OCI-M1 (cell line): Measurements from ENCODE around the gene NLK.
A peak's percentile ranks its signal among the peaks of the same experiment; 100 is the strongest.
"Not testable (repeated sequence)": the region's sequence is repeated elsewhere in the genome, so short reads cannot be mapped to it uniquely, and the experiment has no call there.

Source experiments
- DNase-seq: peaks from one replicate; lab custom pipeline; 2025; lab: John Stamatoyannopoulos, UW

NLK gene

GRCh38 chr17:28042657-28042720, at the start of gene NLK:
Gene NLK, plus strand, starts transcription at chr17:28042677. Its CDS starts 197 bp downstream, at chr17:28042874.
- no peak for DNase-seq

DNA sequence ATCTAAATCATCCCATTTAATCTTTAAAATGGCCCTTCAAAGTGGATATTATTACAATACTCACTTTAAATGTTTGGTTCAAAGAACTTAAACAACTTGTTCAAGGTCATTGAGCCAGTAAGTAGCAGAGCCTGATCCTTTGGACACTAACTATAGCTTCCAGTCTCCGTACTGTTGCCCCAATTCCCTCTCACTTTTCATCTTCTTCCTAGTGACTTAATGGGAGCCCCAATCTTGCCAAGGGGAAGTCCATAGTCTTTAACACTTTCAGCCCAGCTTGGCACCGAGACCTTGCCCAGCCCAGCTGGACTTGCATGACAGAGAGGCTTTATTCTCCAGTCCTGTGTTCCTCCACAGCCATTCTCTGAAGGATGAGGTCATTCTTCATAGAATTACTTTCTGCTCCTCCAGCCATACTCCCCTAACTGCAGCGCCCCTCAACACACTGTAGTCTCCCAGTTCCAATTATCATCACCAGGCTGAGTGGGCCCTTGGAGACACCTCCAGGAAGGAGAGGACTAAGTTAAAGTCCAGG, 49.2 kb upstream of the NLK start:
- no peak for DNase-seq

DNA sequence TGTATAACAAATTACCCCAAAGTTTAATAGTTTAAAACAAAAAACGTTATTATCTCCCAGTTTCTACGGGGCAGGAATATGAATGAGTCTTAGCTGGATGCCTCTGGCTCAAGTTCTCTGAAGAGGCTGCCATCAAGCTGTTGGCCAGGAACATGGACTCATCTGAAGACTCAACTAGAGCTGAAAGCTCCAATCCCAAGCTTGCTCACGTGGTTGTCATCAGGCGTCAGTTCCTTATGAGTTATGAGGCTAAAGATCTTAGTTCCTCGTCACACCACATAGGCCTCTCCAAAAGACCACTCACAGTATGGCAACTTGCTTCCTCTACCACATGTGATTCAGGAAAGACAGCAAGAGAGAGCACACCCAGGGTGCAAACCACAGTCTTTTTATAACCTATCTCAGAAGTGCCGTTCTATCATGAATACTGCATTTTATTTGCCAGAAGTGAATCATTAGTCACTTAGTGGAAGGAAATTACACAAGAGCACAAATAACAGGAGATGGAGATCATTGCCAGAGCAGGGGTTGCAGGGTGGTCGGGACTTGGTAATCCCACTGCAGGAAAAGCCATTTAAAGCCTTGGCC, 48.7 kb upstream of the NLK start:
- DNase-seq = no peak

DNA sequence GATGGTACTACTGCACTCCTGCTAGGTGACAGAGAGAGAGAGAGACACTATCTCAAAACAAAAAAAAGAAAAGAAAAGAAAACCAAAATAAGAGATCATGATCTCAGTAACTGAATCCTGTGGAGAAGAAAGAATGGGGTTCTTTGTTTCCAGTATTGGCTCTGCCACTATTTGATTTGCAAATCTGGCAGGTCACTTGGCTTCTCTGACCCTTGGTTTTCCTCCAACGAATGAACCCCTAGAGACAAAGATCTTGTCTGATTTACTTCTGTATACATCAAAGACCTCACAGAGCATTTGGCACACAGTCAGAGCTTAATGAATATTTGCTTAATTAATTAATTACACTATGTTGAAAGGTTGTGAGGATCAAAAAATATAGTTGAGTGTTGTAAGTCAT, 47.9 kb upstream of the NLK start:
- no peak for DNase-seq

GRCh38 chr17:27995554-27995953, 46.9 kb upstream of the NLK start:
- no peak for DNase-seq

GRCh38 chr17:27996202-27997043, 46.1 kb upstream of the NLK start:
- DNase-seq = no peak

DNA sequence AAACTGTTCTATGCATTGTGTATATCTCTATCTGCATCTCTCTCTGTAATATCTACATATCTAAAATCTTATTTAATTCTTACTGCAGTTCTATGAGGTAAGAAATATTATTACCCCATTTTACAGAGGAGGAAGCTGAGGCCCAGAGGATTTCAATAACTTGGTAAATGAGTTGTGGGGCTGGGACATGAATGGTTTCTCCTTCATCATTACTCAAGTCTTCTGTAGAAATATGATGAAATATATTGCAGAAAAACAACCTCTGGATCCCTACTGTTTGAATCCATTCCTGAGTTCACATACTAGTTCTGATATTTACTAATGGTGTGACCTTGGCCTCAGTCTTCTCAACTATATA, 45.5 kb upstream of the NLK start:
- no peak for DNase-seq

DNA sequence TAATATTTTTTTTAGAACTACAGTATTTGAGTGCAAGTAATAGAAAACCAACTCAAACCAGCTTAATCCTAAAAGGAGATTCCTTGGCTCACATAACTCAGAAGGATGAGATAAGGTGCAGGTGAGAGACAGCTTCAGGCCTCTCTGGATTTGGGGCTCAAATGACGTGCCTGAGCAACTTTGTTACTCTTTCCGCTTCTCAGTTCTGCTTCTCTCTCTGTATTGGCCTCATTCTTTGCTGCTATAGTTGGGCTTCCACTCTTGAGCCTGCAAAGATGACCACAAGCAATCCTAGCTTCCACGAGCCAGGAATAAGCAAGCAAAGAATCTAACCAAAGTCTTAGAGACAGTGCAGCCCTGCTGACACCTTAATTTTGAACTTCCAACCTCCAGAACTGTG, 45.0 kb upstream of the NLK start:
- no peak for DNase-seq

DNA sequence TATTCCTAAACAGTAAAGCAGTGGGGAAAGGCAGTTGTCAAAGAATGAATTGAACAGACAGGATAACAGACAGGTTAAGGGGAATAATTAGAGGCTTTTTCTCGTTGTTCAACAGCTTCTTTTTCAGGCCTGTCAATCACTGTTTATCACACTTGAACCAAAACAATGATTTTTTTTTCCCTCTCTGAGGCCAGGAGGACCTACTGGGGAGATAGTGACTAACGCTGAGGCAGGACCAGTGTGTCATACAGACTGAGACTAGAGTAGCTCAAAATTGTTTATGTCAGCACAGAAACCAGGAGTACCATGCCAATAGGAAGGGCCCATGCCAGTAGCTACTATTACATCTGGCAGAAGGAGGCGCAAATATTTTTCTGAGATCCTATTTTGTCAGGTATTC, 41.3 kb upstream of the NLK start:
- peak; percentile 36 for DNase-seq

DNA sequence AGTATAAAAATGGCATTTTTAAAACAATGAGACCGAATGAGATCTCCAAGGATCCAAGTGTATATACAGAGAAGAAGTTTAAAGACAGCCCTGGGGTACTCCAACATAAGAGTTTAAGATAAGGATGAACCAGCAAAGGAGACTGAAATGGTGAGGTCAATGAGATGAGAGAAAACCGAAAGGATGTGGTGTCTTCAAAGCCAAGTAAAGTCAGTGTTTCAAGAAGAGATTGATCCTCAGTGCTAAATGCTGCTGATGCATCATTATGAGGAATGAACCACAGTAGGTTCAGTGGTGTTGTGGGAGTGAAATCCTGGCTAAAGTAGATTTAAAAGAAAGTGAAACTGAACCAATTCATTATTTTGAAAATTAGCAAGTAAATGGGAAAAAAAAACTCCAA, 38.1 kb upstream of the NLK start:
- DNase-seq = no peak

DNA sequence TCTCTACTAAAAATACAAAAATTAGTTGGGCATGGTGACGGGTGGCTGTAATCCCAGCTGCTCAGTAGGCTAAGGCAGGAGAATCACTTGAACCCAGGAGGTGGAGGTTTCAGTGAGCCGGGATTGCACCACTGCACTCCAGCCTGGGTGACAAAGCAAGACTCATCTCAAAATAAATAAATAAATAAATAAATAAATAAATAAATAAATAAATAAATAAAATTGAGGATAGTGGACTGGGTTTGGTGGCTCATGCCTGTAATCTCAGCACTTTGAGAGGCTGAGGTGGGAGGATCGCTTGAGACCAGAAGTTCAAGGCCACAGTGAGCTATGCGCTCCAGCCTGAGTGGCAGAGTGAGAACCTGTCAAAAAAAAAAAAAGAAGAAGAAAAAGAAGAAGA, 34.6 kb upstream of the NLK start:
- not testable (repeated sequence) for DNase-seq

- DNase-seq = peak; percentile 82
Observed at GRCh38 chr17:28008513-28008912, 34.0 kb upstream of the NLK start.

DNA sequence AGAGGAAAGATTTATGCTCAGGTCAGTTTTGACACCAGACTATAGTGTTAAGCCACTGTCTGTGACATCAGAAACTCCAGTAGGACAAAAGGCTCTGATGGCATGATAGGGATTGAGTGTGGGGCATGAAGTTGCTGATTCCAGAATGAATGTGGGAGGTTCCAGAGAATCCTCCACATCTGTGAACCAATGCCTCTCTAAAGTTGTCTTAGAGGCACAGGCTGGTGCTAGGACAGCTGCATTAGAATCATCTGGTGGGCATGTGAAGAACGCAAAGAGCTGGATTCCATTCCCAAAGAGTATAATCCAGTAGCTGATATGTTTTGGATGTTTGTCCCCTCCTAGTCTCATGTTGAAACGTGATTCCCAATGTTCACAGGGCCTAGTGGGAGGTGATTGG, 32.1 kb upstream of the NLK start:
- no peak for DNase-seq

GRCh38 chr17:28018439-28019070, 23.9 kb upstream of the NLK start:
- DNase-seq = no peak

DNA sequence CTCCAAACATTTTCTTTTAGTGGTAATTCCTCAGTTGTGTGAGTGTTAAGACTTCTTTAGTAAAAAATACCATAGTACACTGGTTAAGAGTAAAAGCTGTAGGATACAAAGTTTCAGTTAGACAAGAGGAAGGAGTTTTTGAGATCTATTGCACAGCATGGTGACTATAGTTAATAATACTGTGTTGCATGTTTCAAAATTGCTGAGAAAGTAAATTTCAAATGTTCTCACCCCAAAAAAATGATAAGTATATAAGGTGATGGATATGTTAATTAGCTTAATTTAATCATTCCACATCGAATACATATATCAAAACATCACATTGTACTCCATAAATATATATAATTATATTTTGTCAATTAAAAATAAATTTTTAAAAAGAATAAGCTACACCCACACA, 22.0 kb upstream of the NLK start:
- DNase-seq = no peak

DNA sequence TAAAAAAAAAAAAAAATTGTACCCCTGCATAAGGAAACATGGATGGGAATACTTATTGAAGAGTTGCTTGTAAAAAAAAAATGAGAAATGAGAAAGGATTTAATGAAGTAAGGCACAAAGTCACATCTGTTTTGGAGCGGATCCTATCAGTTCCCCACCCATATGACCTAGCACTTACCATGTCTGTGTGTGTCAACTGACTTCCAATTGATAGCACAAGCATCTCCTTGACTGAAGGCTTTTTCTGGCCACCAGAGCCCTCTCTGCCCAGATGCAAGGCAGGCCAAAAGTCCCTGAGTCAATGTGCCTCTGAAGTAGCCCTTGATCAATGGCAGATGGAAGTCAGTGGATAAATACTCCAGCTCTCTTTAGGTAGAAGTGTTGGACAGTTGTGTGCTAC, 13.4 kb upstream of the NLK start:
- peak; percentile 56 for DNase-seq

DNA sequence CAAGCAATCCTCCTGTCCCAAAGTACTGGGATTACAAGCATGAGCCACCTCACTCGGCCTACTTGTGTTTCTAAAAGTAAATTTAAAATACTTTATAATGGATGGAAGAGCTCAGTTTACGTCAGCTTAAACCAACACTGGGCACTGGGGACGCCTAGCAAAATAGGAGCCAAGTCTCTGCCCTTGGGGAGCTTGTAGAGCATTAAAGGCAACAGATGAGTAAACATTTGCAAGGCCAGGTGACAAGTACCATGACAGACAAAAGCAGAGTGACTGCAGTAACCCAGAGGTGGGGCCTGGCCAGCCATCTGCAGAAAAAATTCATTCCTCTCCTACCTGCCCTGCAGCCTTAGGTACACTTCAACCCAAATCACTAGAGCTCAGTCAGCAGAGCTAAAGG, 12.1 kb upstream of the NLK start:
- no peak for DNase-seq

DNA sequence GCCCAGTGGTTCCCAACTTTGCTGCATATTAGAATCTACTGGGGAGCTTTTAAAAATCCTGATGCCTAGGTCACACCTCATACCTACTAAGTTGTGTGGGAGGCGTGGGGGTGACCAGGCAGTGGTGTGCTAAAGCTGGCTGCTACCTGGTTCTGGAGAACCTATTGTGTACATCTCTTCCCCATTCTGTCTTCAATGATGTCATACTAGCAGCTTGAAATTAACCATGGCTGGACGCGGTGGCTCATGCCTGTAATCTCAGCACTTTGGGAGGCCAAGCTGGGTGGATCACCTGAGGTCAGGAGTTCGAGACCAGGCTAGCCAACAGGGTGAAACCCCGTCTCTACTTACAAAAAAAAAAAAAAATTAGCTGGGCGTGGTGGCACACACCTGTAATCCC, 11.3 kb upstream of the NLK start:
- DNase-seq = no peak

- DNase-seq = peak; percentile 67
Observed at GRCh38 chr17:28033972-28034714, 8.3 kb upstream of the NLK start.

DNA sequence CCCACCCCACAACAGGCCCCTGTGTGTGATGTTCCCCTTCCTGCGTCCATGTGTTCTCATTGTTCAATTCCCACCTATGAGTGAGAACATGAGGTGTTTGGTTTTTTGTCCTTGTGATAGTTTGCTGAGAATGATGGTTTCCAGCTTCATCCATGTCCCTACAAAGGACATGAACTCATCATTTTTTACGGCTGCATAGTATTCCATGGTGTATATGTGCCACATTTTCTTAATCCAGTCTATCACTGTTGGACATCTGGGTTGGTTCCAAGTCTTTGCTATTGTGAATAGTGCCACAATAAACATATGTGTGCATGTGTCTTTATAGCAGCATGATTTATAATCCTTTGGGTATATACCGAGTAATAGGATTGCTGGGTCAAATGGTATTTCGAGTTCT, 7.0 kb upstream of the NLK start:
- DNase-seq = not testable (repeated sequence)

- not testable (repeated sequence) for DNase-seq
Observed at GRCh38 chr17:28035884-28036283, 6.6 kb upstream of the NLK start.

- peak; percentile 44 for DNase-seq
Observed at GRCh38 chr17:28038802-28039201, 3.7 kb upstream of the NLK start.

- DNase-seq = no peak
Observed at GRCh38 chr17:28039251-28039650, 3.2 kb upstream of the NLK start.
